Panc1 (cell line): ENCODE results near the gene MIPOL1. TPM values are rescaled to one million over a fixed set of nuclear protein-coding genes. Genes with fewer than 3 reads are reported as not detected.

Source experiments
- ATAC-seq: fragments of 200-7000 bp; cut with Tn5 transposase; 2 replicates; pipeline ENCODE4 v1.9.1; 2020; ENCODE audit warnings: mild to moderate bottlenecking, moderate library complexity
- BruUV-seq: library from RNA; stranded (reverse); fragments of 400-500 nt; replicated peaks from 2 replicates; lab custom pipeline; 2021; lab: Mats Ljungman, UMichigan
- CTCF ChIA-PET: fragments of 300-600 bp; sonication (Branson Sonifier 250); formaldehyde crosslinking; loops from one replicate; lab custom pipeline; 2022; ENCODE audit warnings: antibody characterized with exemption; lab: Charles Lee
- POLR2A ChIA-PET: fragments of 300-600 bp; sonication (Branson Sonifier 250); formaldehyde crosslinking; loops from one replicate; lab custom pipeline; 2022; ENCODE audit warnings: antibody characterized with exemption; lab: Charles Lee
- DNase-seq: peaks from one replicate; pipeline ENCODE4 v3.0.0-alpha.2; 2010; ENCODE audit warnings: low read depth, low spot score
- H3K27ac ChIP-seq: 2 replicates; pipeline ENCODE4 v1.5.1; 2011; ENCODE audit warnings: mild to moderate bottlenecking, low read length, inconsistent platforms
- H3K27me3 ChIP-seq: fragments of 200-500 bp; sonication (Bioruptor generic); 2 replicates; pipeline ENCODE4 v1.6.0; 2014; ENCODE audit warnings: low read length, inconsistent platforms; ENCODE audit not compliant: control insufficient read depth, insufficient read depth
- H3K36me3 ChIP-seq: fragments of 200-500 bp; sonication (Bioruptor generic); 2 replicates; pipeline ENCODE4 v1.5.1; 2014; ENCODE audit warnings: inconsistent platforms, mild to moderate bottlenecking, low read length, moderate library complexity; ENCODE audit not compliant: control insufficient read depth, insufficient read depth
- H3K4me1 ChIP-seq: 2 replicates; pipeline ENCODE4 v1.5.1; 2011; ENCODE audit warnings: inconsistent platforms, mild to moderate bottlenecking, low read length, moderate library complexity; ENCODE audit not compliant: control insufficient read depth, insufficient read depth
- H3K4me3 ChIP-seq, 2 experiments: 2 replicates each; pipeline ENCODE4 v1.5.1; 2011 to 2012; ENCODE audit warnings: low read depth in 2 of 2, low read length in 2 of 2, mild to moderate bottlenecking in 2 of 2, inconsistent platforms in 1 of 2, moderate library complexity in 1 of 2
- H3K9me3 ChIP-seq: fragments of 200-500 bp; sonication (Bioruptor generic); 2 replicates; pipeline ENCODE4 v1.5.1; 2014; ENCODE audit warnings: low read depth, mild to moderate bottlenecking, inconsistent platforms, low read length, moderate library complexity; ENCODE audit not compliant: control insufficient read depth, insufficient read depth
- CTCF ChIP-seq: fragments of 450-650 bp; IDR thresholded peaks from 2 replicates; pipeline ENCODE4 v1.5.1; 2017; ENCODE audit warnings: mild to moderate bottlenecking
- POLR2AphosphoS5 ChIP-seq: IDR thresholded peaks from 2 replicates; pipeline ENCODE4 v1.6.1; 2012; ENCODE audit warnings: mild to moderate bottlenecking, low read depth, low read length, moderate library complexity
- REST ChIP-seq, 2 experiments: IDR thresholded peaks; 2 replicates each; pipeline ENCODE4 v1.6.1; 2011 to 2012; ENCODE audit warnings: low read depth in 2 of 2, control low read depth in 1 of 2, low read length in 1 of 2, mild to moderate bottlenecking in 1 of 2, moderate library complexity in 1 of 2; ENCODE audit not compliant: insufficient read depth in 1 of 2
- SIN3A ChIP-seq: IDR thresholded peaks from 2 replicates; pipeline ENCODE4 v1.6.1; 2012; ENCODE audit warnings: low read depth, mild to moderate bottlenecking, low read length, moderate library complexity, borderline replicate concordance; ENCODE audit not compliant: insufficient read depth
- TCF7L2 ChIP-seq: IDR thresholded peaks from 2 replicates; pipeline ENCODE4 v1.6.1; 2011; ENCODE audit warnings: mild to moderate bottlenecking, low read depth, low read length, inconsistent platforms
- in situ Hi-C: cut with HindIII; loops from 2 replicates; pipeline ENCODE4 v1.10.0; 2016; ENCODE audit warnings: low sequenced_read_pairs, low pct_unique_long_range_greater_than_20kb
- intact Hi-C: fragments of 100-400 bp; cut with micrococcal nuclease; formaldehyde crosslinking; loops from one replicate; pipeline ENCODE4 v1.10.0; 2022; ENCODE audit not compliant: unreplicated experiment
- total RNA-seq: library from RNA; stranded (reverse); gene quantifications from one replicate; pipeline ENCODE4 v1.2.1, GENCODE V29; 2021; ENCODE audit not compliant: unreplicated experiment

MIPOL1 gene
- total RNA-seq, 1 experiment from 2014 or later, result 12.8 TPM

GRCh38 chr14:37237094-37237493, 39.4 kb downstream of the MIPOL1 start:
- in situ Hi-C loops, result no loop called here
- ChIA-PET POLR2A (no interaction called here), CTCF (no interaction called here)
- Histone ChIP-seq H3K4me1 (no peaks in the 10 kb centered on the region), H3K9me3 (no peaks in the 10 kb centered on the region), H3K36me3 (no peaks in the 10 kb centered on the region), H3K27ac (no peak overlapping the region), H3K4me3 (no peak overlapping the region), H3K27me3 (no peaks in the 10 kb centered on the region)
- TF ChIP-seq REST (IDR thresholded peaks at IDR 0.05; ENCODE audit: insufficient read depth in 1 of 2, low read depth in 2 of 2, low read length in 1 of 2), result no peak
- TF ChIP-seq SIN3A, result no peak
- TF ChIP-seq CTCF, result no peak
- TF ChIP-seq POLR2AphosphoS5, result no peak
- no peak for TF ChIP-seq TCF7L2
- no peak for DNase-seq
- no TSS peak for BruUV-seq
- intact Hi-C loops, result no loop called here
- ATAC-seq, result no peak

GRCh38 chr14:37237735-37238200, 40.0 kb downstream of the MIPOL1 start:
- H3K4me1 ChIP-seq, result no peaks in the 10 kb centered on the region
- DNase-seq (no peak), ATAC-seq (no peak)
- no peak overlapping the region for H3K4me3 ChIP-seq
- intact Hi-C loops, result no loop called here
- ChIA-PET POLR2A (no interaction called here), CTCF (interaction anchor here (0.6 kb wide), 1 partner anchor 606 kb away, joined by 3 read pairs; no protein-coding TSS in a partner anchor)
- TF ChIP-seq REST (IDR thresholded peaks at IDR 0.05; ENCODE audit: insufficient read depth in 1 of 2, low read depth in 2 of 2, low read length in 1 of 2), result no peak
- TF ChIP-seq TCF7L2, result no peak
- TF ChIP-seq POLR2AphosphoS5, result no peak
- TF ChIP-seq SIN3A, result no peak
- TF ChIP-seq CTCF, result no peak
- no peak overlapping the region for H3K27ac ChIP-seq
- H3K9me3 ChIP-seq, result no peaks in the 10 kb centered on the region
- in situ Hi-C loops, result no loop called here
- no TSS peak for BruUV-seq
- H3K27me3 ChIP-seq, result no peaks in the 10 kb centered on the region
- H3K36me3 ChIP-seq, result no peaks in the 10 kb centered on the region
